ENCODE results near the gene FHL3. TPM values are rescaled to one million over a fixed set of nuclear protein-coding genes. Genes with fewer than 3 reads are reported as not detected.

The FHL3 gene
- total RNA-seq, 4 donors from 2014 or later = 6.2 to 18.7 (median 12.4) TPM

DNA sequence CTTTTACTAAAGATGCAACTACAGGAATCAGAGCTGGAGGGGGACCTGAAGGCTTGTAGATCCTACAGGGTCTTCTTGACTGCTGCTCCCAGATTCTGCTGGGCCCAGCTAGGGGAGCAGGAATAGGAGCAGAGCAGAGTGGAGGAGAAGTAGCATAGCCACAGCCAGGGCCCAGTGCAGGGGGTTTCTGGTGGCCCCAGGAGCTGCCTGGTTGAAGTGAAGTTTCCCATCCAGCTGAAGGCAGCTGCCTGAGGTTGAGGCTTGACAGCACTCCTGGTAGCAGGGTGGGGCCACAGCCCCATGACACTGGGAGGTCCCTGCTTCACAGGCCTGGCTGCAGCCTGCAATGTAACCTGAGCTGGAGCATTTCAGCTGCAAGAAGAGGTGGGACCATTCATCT is 56.5 kb downstream of the FHL3 start:
- Histone ChIP-seq H3K36me3 (peaks cover 0 to 6% (median 0%) of the 10 kb centered on the region in 3 donors), H3K27ac (no peak overlapping the region), H3K27me3 (no peaks in the 10 kb centered on the region), H3K9me3 (no peaks in the 10 kb centered on the region), H3K4me3 (no peak overlapping the region), H3K4me1 (peaks cover 3 to 28% (median 6%) of the 10 kb centered on the region in 3 donors)
- TF ChIP-seq, protein P1, sequence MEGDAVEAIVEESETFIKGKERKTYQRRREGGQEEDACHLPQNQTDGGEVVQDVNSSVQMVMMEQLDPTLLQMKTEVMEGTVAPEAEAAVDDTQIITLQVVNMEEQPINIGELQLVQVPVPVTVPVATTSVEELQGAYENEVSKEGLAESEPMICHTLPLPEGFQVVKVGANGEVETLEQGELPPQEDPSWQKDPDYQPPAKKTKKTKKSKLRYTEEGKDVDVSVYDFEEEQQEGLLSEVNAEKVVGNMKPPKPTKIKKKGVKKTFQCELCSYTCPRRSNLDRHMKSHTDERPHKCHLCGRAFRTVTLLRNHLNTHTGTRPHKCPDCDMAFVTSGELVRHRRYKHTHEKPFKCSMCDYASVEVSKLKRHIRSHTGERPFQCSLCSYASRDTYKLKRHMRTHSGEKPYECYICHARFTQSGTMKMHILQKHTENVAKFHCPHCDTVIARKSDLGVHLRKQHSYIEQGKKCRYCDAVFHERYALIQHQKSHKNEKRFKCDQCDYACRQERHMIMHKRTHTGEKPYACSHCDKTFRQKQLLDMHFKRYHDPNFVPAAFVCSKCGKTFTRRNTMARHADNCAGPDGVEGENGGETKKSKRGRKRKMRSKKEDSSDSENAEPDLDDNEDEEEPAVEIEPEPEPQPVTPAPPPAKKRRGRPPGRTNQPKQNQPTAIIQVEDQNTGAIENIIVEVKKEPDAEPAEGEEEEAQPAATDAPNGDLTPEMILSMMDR (IDR thresholded peaks at IDR 0.05) = no peak
- intact Hi-C loops (cut with DNase I) = no loop called here
- DNase-seq = no peak

DNA sequence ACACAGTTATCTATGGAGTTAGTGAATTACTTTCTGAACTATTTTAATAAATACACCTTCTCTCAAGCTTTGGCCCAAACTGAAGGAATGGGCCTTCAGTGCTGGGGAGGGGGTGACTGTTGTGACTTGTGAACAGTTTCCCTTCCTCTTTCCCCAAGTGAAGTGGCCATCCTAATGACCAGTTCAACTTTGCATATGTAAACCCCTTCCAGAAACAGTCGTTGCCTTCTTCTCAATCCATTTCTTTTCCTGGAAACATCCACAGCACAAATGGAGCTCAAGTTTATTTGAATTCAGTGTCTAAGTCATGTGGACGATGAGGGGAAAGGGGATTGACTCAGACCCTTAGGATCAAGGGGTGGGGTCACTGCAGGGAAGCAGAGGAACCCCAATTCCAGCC is 57.1 kb downstream of the FHL3 start:
- Histone ChIP-seq H3K27ac (no peak overlapping the region), H3K4me3 (no peak overlapping the region), H3K9me3 (no peaks in the 10 kb centered on the region), H3K36me3 (peaks cover 0 to 13% (median 0%) of the 10 kb centered on the region in 3 donors), H3K4me1 (peaks cover 3 to 28% (median 6%) of the 10 kb centered on the region in 3 donors), H3K27me3 (no peaks in the 10 kb centered on the region)
- 50 to 53% methylated on average over 1 to 2 of the region's 2 CpGs for WGBS, 2 donors
- TF ChIP-seq, protein P1 (IDR thresholded peaks at IDR 0.05) = no peak
- TF ChIP-seq POLR2A (IDR thresholded peaks at IDR 0.05) = no peak
- intact Hi-C loops (cut with DNase I) = no loop called here
- DNase-seq = no peak

DNA sequence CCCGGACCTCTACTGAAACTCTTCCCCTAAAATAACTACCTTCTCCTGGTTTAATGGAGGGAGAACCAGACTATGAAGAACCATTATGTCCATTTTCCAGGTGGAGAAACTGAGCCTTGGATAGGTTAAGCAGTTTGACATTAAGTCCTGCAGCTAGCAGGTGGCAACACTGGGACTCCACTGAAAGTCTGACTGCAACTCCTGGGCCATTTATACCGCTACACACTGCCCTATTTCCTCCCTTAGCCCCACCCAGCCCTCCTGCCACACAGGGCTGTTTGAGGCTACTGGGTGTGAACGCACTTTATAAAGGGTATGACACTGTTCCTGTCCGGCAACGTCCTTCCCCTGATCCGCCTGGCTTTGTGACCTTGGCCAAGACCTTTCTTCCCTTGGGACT is 58.0 kb downstream of the FHL3 start:
- H3K4me3 ChIP-seq = peak overlapping the region in 3 of 4 donors; percentile 59 to 75 (median 63)

More for the DNA sequence above, 58.0 kb downstream of the FHL3 start:
- H3K36me3 ChIP-seq = peaks cover 0 to 20% (median 0%) of the 10 kb centered on the region in 3 donors
- H3K27ac ChIP-seq = peak overlapping the region; percentile 68 to 95 (median 88)
- no peaks in the 10 kb centered on the region for H3K27me3 ChIP-seq
- no peak for DNase-seq
- intact Hi-C loops (cut with DNase I) = no loop called here
- H3K9me3 ChIP-seq = no peaks in the 10 kb centered on the region
- TF ChIP-seq, protein P1 (IDR thresholded peaks at IDR 0.05) = no peak
- no peak for TF ChIP-seq POLR2A (IDR thresholded peaks at IDR 0.05)
- 48 to 54% methylated on average over 6 of the region's 6 CpGs for WGBS, 2 donors
- H3K4me1 ChIP-seq = peaks cover 3 to 28% (median 6%) of the 10 kb centered on the region in 3 donors

Small RNA genes lying within 50 kb of the gene (small RNA-seq; reads per million reads assigned to genes)
- 0 reads per million in 4 donors for gene RF00017
- 0 reads per million in 4 donors for gene RNU6-510P

Other genes with a start within 250 kb of the FHL3 start
- gene EPHA10, start 240.4 kb downstream of the FHL3 start, total RNA-seq = under 1 TPM in 3 of 4 donors, not detected in 1; 0.19 to 0.49 (median 0.31) TPM
- 1 to 10 TPM; 2.3 to 5.0 (median 3.7) TPM for gene MANEAL, start 211.7 kb downstream of the FHL3 start, total RNA-seq
- 10 to 100 TPM; 40.9 to 60.2 (median 52.1) TPM for gene C1orf122, start 197.7 kb downstream of the FHL3 start, total RNA-seq
- 10 to 100 TPM; 19.9 to 26.0 (median 21.1) TPM for gene YRDC, start 197.3 kb downstream of the FHL3 start, total RNA-seq
- 10 to 100 TPM in 2 of 4 donors, 1 to 10 TPM in 2; 6.3 to 13.4 (median 9.9) TPM for gene MTF1, start 145.9 kb downstream of the FHL3 start, total RNA-seq
- gene INPP5B, start 58.5 kb downstream of the FHL3 start, total RNA-seq = 10 to 100 TPM in 3 of 4 donors, 1 to 10 TPM in 1; 6.2 to 20.4 (median 13.7) TPM
- 10 to 100 TPM; 33.9 to 49.7 (median 44.4) TPM for gene SF3A3, start 15.5 kb downstream of the FHL3 start, total RNA-seq
- 10 to 100 TPM; 38.5 to 71.5 (median 54.5) TPM for gene UTP11, start 7.2 kb upstream of the FHL3 start, total RNA-seq
- gene POU3F1, start 41.3 kb upstream of the FHL3 start, total RNA-seq = 1 to 10 TPM; 2.1 to 4.5 (median 2.8) TPM

Data from esophagus squamous epithelium (tissue), 5 donors.